Activated T-cell treated with anti-CD3 and anti-CD28 coated beads for 1 hour (primary cell): ENCODE data around the gene SERTAD1.
"Not testable (repeated sequence)": the region's sequence is repeated elsewhere in the genome, so short reads cannot be mapped to it uniquely, and the experiment has no call there.

Source experiments
- DNase-seq: peaks from one replicate; pipeline ENCODE4 v3.0.0-alpha.2; 2020; ENCODE audit warnings: low read depth

Gene SERTAD1

DNA sequence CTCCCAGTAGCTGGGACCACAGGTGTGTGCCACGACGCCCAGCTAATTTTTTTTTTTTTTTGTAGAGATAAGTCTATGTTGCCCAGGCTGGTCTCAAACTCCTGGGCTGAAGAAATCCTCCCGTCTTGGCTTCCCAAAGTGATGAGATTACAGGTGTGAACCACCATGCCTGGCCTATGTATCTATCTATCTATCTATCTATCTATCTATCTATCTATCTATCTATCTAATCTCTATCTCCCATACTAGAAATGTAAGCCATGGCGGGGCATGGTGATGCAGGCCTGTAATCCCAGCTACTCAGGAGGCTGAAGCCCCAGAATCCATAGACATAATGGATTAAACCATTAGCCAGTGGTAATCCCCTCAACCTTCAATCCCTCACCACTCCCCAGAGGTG is 24.9 kb upstream of the SERTAD1 start:
- DNase-seq = no peak

- DNase-seq = no peak
Observed at GRCh38 chr19:40449506-40449905, 23.7 kb upstream of the SERTAD1 start.

DNA sequence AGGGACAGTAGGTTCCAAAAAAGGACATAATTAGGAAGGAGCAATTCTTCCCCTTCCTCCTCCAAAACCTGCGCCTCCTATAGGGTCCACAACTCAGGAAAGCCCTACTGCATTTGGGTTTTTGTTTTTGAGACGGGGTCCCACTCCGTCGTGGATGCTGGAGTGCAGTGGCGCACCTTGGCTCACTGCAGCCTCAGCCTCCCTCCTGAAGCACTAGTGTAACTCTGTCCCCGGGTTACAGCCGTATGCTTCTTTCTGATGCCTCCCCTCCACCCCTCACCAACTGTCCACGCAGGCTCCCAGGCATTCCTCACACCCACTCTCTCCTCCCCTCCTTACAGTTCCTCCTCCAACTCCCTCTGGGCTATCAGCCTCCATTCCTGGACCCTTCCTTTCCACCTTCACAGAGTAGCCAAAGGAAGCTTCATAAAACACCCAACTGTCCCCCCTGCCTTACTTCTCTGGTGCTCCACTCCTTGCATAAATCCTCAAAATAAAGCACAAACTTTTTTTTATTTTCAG is 20.5 kb upstream of the SERTAD1 start:
- no peak for DNase-seq

DNA sequence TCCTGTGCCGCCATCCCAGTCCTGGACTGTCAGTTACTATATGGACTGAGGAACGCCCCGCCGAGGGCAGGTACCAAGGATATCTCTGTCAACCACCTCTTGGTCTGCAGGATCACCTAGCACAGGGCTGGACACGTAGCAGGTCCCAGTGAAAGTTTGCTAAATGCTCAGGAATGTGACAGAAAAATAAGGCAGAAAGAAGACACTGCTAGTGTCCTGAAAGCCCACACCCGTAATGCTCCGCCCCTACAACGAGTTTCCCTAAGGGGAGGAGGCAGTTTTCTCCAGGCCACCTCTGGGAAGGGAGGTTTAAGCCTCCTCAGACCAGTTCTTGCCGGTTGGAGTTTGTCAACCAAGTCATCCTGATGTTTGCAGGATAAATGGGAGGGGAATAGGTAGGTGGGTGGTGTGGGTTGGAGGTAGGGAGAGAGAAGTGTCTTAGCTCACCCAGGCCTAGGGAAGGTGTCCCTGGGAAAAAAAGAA is 20.0 kb upstream of the SERTAD1 start:
- no peak for DNase-seq

GRCh38 chr19:40444825-40445312 is 19.1 kb upstream of the SERTAD1 start:
- no peak for DNase-seq

GRCh38 chr19:40444000-40444824 is 18.4 kb upstream of the SERTAD1 start, which contains the start of gene SERTAD3:
Gene SERTAD3, minus strand, starts transcription at chr19:40444335. Its CDS starts 2,255 bp downstream, at chr19:40442080.
- DNase-seq = peak; percentile 96

- peak; percentile 98 for DNase-seq
Observed at GRCh38 chr19:40443131-40443999, 17.6 kb upstream of the SERTAD1 start.

DNA sequence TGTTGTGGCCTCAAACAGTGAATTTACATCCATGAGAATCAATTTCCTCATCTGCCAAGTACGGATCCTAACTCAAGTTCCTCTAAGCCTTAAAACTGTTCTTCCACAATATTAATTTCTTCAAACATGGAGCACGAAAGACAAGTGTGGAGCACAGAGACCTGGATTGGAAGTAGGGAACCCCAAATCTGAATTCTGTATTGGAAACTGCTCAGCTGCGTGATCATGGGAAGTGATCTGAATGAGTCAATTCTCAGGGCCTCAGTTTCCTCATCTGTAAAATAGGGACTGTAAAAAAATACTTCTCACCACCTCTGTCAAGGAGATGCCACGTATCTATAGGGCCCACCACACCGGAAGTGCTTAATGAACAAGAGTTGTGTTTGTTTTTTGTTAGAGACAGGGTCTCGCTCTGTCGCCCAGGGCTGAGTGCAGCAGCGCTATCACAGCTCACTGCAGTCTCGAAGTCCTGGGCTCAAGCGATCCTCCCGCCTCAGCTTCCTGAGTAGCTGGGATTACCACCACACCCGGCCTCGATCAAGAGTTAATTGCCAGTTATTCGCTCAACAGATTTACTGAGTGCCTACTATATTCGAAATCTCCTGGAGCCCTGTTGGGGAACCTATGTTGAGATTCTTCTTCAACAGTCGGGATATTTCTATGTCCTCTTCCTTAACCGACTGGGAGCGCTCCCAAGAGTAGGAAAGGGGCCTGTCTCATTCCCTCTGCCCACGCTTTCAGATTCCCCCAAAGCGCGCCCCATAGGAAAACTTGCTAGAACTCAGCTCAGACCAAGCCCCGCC is 16.7 kb upstream of the SERTAD1 start:
- DNase-seq = no peak

DNA sequence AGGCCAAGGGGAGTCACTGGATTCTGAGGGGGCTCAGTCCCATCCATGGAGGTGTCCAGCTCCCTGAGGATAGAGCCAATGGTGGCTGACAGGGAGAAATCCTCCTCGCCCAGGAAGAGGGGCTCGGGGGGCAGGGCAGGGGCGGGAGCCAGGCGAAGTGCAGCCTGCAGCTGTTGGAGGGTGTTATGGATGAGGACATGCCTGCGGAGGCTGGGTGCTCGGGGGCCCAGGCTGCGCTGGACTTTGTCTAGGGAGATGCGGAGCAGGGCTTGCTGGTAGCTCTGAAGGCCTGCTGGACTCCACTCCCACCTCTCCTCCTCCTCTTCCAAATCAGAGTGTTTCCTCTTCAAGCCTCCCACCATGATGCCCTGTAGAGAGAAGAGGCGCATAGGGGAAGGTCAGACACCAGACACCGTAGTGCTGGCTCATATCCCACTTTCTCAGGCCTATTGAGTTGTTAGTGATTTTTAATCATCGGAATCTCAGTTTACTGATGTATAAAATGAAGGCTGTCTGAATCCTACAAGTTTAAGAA is 16.0 kb upstream of the SERTAD1 start:
- no peak for DNase-seq

- no peak for DNase-seq
Observed at GRCh38 chr19:40438284-40438683, 12.5 kb upstream of the SERTAD1 start.

GRCh38 chr19:40433391-40434216 is 7.8 kb upstream of the SERTAD1 start:
- DNase-seq = peak; percentile 32

GRCh38 chr19:40432760-40433159 is 7.0 kb upstream of the SERTAD1 start:
- not testable (repeated sequence) for DNase-seq

- DNase-seq = no peak
Observed at GRCh38 chr19:40431698-40432097, 5.9 kb upstream of the SERTAD1 start.

GRCh38 chr19:40430242-40430641 is 4.5 kb upstream of the SERTAD1 start:
- not testable (repeated sequence) for DNase-seq

GRCh38 chr19:40428197-40428596 is 2.4 kb upstream of the SERTAD1 start:
- DNase-seq = not testable (repeated sequence)

- DNase-seq = peak; percentile 22
Observed at GRCh38 chr19:40424637-40425449, 949 bp downstream of the SERTAD1 start.

DNA sequence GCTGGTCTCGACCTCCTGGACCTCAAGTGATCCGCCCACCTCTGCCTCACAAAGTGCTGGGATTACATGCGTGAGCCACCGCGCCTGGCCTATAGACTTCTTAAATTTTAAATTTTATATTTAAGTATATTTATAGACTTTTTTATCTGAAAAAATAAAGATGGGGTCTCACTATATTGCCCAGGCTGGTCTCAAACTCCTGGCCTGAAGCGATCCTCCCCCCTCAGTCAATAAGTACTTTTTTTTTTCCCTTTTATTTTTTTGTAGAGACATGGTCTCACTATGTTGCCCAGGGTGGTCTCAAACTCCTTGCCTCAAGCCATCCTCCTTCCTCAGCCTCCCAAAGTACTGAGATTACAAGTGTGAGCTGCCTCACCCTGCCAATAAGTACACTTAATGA is 1.9 kb downstream of the SERTAD1 start:
- no peak for DNase-seq

- no peak for DNase-seq
Observed at GRCh38 chr19:40422748-40423566, 2.8 kb downstream of the SERTAD1 start.
